DMS53 (cell line): ENCODE data around the gene ZNRF3.

ENCODE experiments used
- DNase-seq: peaks from one replicate; lab custom pipeline; 2025; lab: John Stamatoyannopoulos, UW

ZNRF3 gene

GRCh38 chr22:29011240-29012100 is 128.1 kb downstream of the ZNRF3 start:
- no peak for DNase-seq

DNA sequence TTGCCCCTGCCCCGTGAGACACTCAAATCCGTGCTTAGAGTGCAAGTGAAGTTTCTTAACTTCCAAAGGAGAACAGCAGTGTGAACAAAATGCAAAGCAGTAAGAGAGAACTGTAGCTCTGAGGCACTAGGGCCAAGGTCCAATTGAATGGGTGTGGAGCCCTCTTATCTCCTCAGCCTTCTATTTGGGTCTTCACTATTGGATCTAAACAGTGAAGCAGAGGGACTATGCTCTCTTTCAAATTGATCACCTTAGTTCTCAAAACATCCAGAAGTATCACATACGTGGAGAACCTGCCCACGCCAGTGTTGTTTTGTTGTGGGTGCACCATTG is 128.7 kb downstream of the ZNRF3 start:
- no peak for DNase-seq

DNA sequence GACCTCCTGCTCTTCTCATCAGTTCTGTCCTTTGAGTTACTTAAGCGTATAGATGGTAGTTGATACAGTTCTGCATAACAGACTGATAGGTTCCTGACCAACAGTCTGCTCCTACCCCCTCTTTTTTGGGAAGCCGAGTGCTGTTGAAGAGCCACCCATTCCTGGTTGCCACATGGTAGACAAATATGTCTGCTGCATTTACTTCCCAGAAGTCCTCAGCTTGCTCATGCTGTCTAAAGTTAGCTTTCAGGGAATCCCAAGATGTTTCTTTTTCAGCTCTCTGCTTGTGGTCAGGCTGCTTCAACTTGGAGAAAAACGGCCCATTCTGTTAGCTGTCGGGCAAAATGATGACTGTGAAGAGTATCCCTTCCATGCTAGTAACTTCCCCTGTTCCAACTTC is 129.6 kb downstream of the ZNRF3 start:
- DNase-seq = no peak

GRCh38 chr22:29014293-29014692 is 130.9 kb downstream of the ZNRF3 start:
- DNase-seq = no peak

GRCh38 chr22:29014773-29015172 is 131.4 kb downstream of the ZNRF3 start:
- DNase-seq = no peak

DNA sequence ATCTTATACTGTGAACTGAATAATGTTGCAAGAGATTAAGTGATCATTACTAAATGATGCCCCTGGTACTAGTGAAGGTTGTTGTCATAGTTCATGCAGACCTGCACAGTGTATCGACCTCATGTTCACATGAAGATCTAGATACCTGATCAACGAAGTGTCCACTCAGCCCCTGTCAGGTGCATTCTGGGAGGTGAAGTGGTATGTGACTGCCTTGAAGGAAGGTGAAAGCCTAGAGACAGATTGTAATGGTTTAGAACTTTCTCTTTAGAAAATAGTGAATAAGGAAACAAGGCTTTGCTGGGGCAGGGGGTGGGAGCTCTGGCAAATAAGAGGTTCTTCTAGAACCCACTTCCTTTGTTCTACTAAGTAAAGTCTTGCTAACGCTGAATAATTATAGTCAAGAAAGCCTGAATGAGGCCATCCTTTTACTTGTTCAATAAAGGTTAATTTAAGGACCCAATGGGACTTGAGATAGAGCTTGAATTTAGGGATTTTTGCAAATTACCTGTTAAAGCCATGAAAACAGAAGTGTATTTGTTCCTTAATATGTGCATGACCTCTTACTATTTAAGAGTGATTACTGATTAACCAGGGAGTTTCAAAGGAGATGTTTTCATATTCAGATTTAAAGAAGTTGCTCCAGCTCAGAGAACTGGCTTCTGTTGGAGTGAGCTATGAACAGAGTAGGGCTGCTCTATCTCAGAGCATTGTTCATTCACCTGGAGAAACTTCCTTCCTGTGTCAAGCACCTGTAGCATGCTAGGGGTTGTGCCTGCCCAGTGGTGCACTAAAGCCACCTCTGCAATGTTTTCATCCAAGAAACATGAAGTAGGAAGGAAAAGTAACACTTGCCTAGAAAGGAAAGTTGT is 132.9 kb downstream of the ZNRF3 start:
- peak; percentile 26 for DNase-seq

DNA sequence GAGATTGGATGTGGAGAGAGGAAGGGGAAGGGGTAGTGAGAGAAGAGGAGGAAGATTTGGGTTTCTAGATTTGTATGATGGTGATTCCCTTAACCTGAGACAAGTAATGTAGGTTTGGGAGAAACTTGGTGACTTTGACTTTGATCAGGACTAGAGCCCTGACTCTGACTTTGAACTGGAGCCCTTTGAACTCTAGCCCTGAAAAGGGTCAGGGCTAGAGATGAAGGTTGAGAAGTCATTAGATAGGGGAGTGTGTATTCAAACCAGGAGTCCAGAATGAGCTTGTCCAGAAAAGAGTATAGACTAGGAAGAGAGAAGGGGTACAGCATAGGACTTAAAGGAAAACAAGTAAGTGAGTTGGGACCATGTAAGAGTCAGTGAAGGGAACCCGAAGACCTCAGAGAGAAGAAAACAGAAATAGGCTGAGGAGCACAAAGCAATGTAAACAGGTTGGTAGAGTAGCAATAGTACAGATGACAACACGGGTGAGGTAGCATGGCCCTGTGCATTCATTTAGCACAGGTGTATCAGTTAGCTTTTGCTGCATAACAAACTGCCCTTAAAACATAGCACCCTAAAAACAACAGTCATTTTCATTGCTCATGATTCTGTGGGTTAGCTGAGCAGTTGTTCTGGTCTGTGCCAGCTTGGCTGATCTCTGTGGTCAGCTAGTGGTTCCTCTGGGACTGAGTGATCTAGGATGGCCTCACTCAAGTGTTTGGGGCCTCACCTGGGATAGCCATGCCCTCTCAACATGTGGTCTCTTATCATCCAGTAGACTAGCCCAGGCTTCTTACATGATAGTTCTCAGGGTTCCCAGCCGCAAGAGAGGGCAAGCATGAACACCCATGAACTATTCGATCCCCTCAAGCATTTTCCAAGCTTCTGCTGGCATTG is 135.2 kb downstream of the ZNRF3 start:
- no peak for DNase-seq

DNA sequence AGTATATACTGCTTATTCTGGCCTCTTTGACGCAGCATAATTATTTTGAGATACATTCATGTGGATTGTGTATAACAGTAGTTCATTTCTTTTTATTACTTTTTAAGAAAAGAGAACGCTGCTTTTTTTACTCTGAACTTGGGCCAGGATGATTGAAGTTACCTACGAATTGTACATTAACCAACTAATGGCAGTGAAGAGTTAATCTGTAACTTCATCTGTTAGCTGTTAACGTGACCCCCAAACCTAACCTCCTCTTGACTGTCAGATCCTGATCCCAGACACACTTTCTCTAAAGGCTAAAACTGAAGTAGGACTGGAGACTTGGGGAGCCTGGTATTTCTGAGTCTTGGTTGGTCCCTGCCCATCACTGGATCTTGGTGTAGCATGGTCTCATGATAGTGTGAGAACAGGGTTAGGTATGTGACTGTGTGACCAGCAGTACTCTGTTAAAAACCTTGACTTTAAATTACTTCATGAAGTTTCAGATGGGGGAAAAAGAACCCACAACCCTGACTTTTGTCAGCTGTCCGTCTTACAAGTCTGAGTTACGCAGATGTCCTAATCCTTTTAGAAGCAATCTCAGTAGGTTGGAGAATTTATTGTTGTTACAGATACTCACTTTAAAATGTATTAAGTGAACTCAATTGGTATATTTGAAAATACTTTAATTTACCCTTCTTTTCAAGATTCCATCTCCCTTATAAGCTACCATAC is 138.9 kb downstream of the ZNRF3 start:
- DNase-seq = no peak

GRCh38 chr22:29023172-29023796 is 139.9 kb downstream of the ZNRF3 start:
- no peak for DNase-seq

GRCh38 chr22:29026579-29026978 is 143.2 kb downstream of the ZNRF3 start:
- no peak for DNase-seq

GRCh38 chr22:29028468-29028867 is 145.1 kb downstream of the ZNRF3 start:
- no peak for DNase-seq

GRCh38 chr22:29029202-29030000 is 146.0 kb downstream of the ZNRF3 start:
- no peak for DNase-seq

- peak; percentile 21 for DNase-seq
Measured at GRCh38 chr22:29030016-29030617, 146.7 kb downstream of the ZNRF3 start.

- peak; percentile 78 for DNase-seq
Measured at GRCh38 chr22:29030618-29031226, 147.3 kb downstream of the ZNRF3 start.

DNA sequence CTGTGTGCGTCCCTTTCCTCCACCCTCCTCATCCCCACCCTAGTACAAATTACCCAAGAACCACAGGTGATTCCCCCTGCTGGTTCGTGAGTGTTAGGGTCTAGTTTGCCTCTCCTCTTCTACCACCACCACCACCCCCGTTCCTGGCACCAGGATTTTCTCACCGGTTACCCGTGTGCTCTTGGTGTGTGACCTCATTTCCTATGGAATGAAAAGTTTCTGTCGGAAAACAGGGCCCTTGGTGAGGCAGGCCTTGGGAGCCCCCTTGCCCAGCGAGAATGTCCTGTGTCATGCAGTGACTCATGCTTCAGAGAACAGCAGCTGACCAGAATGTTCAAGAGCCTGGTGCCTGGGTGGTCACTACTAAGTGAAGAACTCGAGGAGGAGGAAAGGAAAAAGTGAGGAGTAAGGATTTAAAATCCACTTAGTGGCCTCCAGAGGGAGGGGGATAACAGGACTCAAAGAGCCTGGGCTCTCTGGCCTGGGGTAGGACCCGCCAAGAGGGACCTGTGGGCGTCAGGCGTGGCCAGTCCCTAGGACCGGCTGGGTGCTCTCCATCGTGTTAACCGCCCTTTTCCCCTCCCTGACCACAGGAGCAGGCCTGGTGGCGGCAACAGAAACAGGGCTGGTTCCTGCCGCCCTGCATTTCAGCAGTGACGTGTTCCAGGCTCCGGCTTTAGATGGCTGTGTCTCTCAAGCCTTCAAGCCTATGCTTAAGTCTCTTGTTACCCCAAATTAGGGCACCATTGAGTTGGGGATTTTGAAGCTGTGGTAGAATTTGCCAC is 148.0 kb downstream of the ZNRF3 start:
- peak; percentile 68 for DNase-seq

- peak; percentile 38 for DNase-seq
Measured at GRCh38 chr22:29032014-29032475, 148.7 kb downstream of the ZNRF3 start.

GRCh38 chr22:29032584-29032983 is 149.2 kb downstream of the ZNRF3 start:
- peak; percentile 68 for DNase-seq

GRCh38 chr22:29037340-29037932 is 154.1 kb downstream of the ZNRF3 start:
- DNase-seq = peak; percentile 35
